ENCODE results near the gene TFEB.

DNA sequence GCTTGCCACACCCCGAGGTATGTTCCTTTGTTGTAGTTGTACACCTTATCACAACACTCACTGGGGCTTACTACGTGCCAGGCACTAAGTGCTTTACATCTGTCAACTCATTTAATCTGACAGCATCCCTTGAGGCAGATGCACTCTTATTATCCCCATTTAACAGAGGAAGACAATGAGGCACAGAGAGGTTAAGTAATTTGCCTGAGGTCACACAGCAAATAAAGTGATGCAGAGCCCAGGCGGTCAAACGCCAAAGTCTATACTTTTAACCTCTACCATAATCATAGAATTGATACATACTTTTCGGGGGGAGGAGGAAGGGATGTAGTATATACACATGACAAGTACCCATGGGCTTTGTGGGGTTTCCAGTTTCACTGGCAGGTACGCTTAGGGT lies 59.4 kb downstream of the TFEB start:
- TF ChIP-seq, protein P1, sequence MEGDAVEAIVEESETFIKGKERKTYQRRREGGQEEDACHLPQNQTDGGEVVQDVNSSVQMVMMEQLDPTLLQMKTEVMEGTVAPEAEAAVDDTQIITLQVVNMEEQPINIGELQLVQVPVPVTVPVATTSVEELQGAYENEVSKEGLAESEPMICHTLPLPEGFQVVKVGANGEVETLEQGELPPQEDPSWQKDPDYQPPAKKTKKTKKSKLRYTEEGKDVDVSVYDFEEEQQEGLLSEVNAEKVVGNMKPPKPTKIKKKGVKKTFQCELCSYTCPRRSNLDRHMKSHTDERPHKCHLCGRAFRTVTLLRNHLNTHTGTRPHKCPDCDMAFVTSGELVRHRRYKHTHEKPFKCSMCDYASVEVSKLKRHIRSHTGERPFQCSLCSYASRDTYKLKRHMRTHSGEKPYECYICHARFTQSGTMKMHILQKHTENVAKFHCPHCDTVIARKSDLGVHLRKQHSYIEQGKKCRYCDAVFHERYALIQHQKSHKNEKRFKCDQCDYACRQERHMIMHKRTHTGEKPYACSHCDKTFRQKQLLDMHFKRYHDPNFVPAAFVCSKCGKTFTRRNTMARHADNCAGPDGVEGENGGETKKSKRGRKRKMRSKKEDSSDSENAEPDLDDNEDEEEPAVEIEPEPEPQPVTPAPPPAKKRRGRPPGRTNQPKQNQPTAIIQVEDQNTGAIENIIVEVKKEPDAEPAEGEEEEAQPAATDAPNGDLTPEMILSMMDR (optimal IDR thresholded peaks at IDR 0.05 in 1 of 3, IDR thresholded peaks at IDR 0.05 in 1 of 3, conservative IDR thresholded peaks at IDR 0.05 in 1 of 3; ENCODE audit: extremely low read depth in 1 of 3, insufficient read depth in 2 of 3, low read length in 3 of 3): no peak
- TF ChIP-seq EZH2 (IDR thresholded peaks at IDR 0.05; ENCODE audit: low read length): no peak
